ENCODE data around the gene VSTM4.
A peak's percentile ranks its signal among the peaks of the same experiment; 100 is the strongest.

VSTM4 gene

DNA sequence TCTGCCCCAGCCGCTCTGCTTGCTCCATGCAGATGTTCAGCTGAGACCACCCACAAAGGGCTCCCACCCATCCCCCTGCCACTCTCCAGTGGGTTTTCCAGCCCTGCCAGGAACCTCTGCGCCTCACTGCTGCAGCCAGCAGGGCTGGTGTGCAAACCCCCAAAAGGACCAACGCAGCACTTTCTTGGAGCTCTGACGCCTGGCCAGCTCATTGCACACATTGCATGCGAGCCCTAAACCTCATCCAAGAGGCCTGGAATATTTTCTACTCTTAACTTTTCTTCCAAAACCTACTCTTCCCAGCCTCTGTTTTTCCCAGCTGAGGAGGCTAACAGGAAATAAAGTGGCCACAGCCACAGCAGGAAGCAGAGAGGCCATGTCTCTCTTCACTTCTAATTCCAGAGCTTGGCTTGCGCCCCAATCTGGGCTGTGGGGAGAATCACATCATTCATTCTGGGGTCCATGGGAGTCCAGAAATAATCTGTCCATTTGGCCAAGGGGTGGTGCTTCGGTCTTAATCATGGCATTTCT, 23.1 kb upstream of the VSTM4 start:
- H3K4me3 ChIP-seq (ENCODE audit: low read length): no peak overlapping the region
- DNase-seq (ENCODE audit: low read depth): peak; percentile 92
- TF ChIP-seq CTCF (conservative IDR thresholded peaks at IDR 0.05; ENCODE audit: low read length): peak; percentile 14

- DNase-seq (ENCODE audit: low read depth): no peak
- no peak overlapping the region for H3K4me3 ChIP-seq (ENCODE audit: low read length)
- TF ChIP-seq CTCF (conservative IDR thresholded peaks at IDR 0.05; ENCODE audit: low read length): no peak
Measured at GRCh38 chr10:49136525-49136924, 21.2 kb upstream of the VSTM4 start.

DNA sequence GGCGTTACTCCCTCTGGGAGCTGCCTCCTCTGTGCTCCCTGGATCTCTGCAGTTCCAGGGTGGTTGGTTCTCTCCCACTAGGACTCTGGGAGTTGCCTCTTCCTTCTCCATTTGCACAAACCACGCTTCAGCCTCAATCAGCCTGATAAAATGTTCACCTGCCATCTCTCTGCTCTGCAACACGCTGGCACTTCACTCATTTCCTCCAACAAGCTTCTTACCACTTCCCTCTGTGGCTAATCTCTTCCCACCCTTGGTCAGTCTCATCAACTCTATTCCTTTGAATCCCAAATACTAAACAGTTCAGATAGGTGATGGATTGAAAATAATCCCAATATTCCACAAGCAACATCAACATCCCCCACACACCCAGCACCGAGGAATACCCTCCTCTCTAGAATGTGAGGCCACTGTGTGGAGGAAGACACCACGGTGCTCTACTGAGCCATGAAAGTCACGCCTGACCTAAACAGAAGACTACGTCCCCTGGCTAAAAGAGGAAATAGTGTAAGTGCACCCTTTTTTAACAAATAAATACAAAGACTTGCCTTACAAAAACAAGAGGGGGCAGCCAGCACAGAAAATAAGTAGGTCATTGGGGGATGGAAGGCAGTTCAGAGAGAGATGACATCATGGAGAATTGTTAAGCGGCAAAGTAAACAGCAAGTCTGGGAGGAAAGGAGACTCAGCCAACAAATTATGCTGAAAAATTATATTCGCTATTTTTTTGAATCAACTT, 20.4 kb upstream of the VSTM4 start:
- TF ChIP-seq CTCF (conservative IDR thresholded peaks at IDR 0.05; ENCODE audit: low read length): no peak
- H3K4me3 ChIP-seq (ENCODE audit: low read length): no peak overlapping the region
- no peak for DNase-seq (ENCODE audit: low read depth)

GRCh38 chr10:49134327-49134726, 19.0 kb upstream of the VSTM4 start:
- TF ChIP-seq CTCF (conservative IDR thresholded peaks at IDR 0.05; ENCODE audit: low read length): no peak
- no peak for DNase-seq (ENCODE audit: low read depth)
- H3K4me3 ChIP-seq (ENCODE audit: low read length): no peak overlapping the region

- no peak within 1 kb of the TSS for H3K4me3 ChIP-seq (ENCODE audit: low read length)
- DNase-seq (ENCODE audit: low read depth): no peak
- no peak for TF ChIP-seq CTCF (conservative IDR thresholded peaks at IDR 0.05; ENCODE audit: low read length)
Measured at GRCh38 chr10:49133706-49134248, 18.5 kb upstream of the VSTM4 start, which contains the start of gene FAM170B. Gene FAM170B, minus strand, starts transcription at chr10:49134021. Its CDS starts 103 bp downstream, at chr10:49133918.

- no peak for TF ChIP-seq CTCF (conservative IDR thresholded peaks at IDR 0.05; ENCODE audit: low read length)
- no peak overlapping the region for H3K4me3 ChIP-seq (ENCODE audit: low read length)
- DNase-seq (ENCODE audit: low read depth): no peak
Measured at GRCh38 chr10:49132362-49132737, 17.0 kb upstream of the VSTM4 start.
